Activated CD4-positive, alpha-beta T cell treated with anti-CD3 and anti-CD28 coated beads for 4 hours (primary cell): ENCODE data around the gene N4BP2.
"Not testable (repeated sequence)": the region's sequence is repeated elsewhere in the genome, so short reads cannot be mapped to it uniquely, and the experiment has no call there.

Experiments
- DNase-seq, 2 donors: peaks; one replicate each; pipeline ENCODE4 v3.0.0-alpha.2; 2020

The N4BP2 gene

DNA sequence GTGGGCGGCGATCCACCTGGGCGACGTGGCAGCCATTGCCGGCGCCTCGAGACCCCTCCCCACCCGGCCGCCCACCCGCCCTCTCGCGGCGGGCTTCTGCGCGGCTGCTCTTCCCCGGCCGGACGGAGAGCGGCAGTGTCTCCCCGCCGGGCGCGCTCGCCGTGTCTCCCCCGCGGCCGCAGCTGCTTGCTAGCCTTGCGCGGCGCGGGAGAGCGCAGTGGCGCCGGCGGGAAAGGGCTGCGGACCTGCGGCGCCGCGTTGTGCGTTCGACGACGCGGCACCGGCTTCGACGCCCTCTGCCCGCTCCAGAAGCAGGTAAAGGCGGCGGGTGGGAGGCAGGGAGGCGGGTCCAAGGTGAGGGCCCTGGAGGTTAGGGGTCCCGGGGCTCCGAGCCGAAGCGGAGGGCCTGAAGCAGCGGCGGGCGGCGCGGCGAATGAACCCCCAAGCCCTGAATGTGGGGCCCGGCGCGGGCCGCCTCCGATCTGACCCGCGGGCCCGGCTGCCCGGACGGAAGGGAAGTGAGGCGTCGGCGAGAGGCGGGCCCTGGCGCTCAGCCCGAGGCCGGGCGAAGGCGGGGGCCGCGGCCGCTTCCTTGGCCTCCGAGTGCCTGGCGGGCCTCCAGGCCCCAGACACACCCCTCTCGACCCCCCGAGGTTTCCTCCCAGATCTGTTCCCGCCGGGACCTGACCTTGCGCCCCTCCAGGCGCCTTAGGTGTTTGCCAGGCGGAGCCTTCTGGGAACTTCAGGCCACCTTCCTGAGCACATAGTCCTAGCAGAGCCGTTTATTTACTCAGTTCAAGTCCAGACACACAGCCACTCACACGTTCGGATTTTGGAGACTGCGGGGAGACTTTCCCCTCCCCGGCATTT is at the start of gene N4BP2:
N4BP2 (plus strand) TSS at position 135 of the 870 bp plus-strand sequence. CDS start 40,491 bp downstream, outside the sequence.
- peak; percentile 66 to 75 for DNase-seq

DNA sequence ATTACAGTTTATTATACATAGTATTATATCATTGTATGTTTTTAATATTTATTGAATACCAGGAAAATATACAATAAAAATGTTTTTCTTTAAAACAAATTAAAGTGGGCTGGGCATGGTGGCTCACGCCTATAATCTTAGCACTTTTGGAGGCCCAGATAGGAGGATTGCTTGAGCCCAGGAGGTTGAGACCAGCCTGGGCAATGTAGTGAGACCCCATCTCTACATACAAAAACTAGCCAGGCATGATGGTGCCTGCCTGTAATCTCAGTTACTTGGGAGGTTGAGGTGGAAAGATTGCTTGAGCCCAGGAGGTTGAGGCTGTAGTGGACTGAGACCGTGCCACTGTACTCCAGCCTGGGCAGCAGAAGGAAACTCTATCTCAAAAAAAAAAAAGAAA is 40.6 kb upstream of the N4BP2 start:
- DNase-seq: no peak

DNA sequence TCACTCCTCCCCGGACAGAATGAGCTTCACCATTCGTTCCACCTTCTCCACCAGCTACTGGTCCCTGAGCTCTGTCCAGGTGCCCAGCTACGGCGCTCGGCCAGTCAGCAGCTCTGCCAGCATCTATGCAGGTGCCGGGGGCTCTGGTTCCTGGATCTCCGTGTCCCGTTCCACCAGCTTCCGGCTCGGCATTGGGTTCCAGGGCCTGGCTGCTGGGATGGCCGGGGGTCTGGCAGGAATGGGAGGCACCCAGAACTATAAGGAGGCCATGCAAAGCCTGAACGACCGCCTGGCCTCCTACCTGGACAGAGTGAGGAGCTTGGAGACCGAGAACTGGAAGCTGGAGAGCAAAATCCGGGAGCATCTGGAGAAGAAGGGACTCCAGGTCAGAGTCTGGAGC is 36.4 kb upstream of the N4BP2 start:
- no peak for DNase-seq

DNA sequence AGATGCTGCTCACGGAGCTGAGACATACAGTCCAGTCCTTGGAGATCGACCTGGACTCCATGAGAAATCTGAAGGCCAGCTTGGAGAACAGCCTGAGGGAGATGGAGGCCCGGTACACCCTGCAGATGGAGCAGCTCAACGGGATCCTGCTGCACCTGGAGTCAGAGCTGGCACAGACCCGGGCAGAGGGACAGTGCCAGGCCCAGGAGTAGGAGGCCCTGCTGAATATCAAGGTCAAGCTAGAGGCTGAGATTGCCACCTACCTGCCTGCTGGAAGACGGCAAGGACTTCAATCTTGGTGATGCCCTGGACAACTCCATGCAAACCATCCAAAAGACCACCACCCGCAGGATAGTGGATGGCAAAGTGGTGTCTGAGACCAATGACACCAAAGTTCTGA is 35.5 kb upstream of the N4BP2 start:
- DNase-seq: not testable (repeated sequence)

DNA sequence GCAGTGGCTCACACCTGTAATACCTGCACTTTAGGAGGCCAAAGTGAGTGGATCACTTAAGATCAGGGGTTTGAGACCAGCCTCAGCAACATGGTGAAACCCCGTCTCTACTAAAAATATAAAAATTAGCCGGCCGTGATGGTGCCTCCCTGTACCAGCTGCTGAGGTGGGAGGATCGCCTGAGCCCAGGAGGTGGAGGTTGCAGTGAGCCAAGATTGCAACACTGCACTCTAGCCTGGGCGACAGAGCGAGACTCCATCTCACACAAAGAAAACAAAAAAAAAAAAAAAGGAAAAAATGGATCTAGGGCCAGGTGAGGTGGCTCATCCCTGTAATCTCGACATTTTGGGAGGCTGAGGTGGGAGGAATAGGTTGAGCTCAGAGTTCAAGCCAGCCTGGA is 32.6 kb upstream of the N4BP2 start:
- not testable (repeated sequence) for DNase-seq

DNA sequence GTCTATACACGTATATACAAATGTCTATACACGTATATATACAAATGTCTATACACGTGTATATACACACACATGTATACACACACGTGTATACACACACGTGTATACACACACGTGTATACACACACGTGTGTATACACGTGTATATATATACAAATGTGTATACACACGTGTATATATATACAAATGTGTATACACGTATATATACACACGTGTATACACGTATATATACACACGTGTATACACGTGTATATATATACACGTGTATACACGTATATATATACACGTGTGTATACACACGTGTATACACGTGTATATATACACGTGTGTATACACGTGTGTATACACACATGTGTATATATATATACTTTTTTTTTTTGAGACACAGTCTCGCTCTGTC is 23.9 kb upstream of the N4BP2 start:
- no peak for DNase-seq

DNA sequence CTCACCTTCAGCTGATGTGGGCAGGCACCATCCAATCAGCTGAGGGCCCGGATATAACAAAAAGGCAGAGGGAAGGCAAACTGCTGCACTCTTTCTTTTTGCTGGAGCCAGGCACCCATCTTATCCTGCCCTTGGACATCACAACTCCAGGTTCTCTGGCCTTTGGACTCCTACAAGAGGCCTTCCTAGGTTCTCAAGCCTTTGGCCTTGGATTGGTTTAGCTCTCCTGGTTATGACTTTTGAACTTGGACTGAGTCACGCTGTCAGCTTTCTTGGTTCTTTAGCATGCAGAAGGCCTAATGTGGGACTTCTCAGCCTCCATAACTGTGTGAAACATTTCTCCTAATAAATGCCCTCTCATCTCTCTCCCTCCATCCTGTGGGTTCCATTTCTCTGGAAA is 23.0 kb upstream of the N4BP2 start:
- DNase-seq: no peak

DNA sequence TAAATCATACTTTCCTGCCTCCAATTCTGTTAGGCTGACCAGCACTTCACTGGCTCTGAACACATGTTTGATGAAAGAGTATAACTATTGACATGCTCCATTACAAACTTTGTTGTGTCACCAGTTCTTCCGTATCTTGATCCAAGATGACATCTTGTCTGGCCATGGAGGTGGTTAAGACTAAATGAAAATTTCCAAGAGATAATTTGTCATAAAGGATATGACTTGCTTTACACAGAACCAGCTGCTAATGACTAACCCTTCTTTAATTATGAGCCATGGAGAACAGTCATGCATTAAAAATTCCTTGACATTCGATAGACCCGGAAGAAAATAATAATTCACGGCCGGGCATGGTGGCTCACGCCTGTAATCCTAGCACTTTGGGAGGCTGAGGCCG is 17.7 kb upstream of the N4BP2 start:
- DNase-seq: no peak

DNA sequence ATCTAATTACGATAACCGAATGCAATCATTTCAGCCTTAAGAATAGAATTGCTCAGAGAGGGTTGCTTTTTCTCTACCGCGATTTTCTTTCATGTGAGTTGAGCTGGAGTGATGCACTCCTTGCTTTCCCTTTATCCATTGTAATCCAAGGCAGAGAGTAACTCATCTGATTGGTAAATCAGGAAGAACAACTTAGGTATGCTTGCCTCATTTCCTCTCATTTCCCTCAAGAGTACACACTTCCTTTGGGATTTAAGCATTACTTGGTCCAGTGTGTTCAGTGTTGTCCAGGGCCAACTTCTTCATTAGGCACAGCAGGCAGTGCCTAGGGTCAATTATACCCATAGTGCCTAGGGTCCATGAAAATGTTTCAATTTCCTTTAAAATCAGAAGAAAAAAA is 15.7 kb upstream of the N4BP2 start:
- no peak for DNase-seq

DNA sequence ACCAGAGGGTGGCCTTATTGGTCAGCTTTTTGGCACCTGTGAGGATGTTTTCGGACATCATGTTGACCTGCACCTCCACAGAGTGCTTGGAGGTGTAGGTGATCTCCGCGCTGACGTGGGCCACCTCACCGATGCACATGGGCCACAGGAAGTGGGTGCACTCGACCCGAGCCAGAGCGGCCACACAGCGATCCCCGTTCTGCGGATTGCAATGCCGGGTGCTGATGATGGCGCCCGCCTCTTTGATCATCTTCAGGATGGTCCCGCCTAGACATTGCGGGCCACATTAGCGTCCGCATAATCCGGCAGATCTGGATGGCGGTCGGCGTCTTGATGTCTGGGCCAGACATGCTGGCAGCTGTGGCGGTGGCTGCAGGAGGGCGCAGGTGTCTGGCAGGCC is 12.9 kb upstream of the N4BP2 start:
- DNase-seq: no peak

DNA sequence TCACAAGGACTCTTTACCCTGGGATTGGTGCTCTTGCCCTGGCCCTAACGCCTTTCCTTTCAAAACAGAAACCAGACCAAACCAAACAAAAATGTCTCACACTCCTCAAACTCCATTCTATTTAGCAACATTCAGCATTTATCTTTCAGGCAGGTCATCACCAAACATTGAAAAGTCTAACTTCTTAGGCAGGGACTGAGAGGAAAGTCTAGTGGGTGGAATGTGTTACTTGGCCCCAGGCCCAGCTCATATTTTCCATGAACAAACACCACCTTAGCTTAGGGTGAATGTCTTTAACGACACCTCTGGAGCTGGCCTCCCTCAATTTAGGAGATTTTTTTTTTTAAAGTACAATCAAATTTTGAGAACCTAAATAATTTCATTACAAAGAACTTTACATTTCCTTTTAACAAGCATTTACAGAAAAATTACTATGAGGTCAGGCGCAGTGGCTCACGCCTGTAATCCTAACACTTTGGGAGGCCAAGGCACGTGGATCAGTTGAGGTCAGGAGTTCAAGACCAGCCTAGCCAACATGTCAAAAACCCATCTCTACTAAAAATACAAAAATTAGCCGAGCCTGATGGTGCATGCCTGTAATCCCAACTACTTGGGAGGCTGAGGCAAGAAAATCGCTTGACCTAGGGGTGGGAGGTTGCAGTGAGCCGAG is 10.2 kb upstream of the N4BP2 start:
- peak; percentile 28 to 37 for DNase-seq

DNA sequence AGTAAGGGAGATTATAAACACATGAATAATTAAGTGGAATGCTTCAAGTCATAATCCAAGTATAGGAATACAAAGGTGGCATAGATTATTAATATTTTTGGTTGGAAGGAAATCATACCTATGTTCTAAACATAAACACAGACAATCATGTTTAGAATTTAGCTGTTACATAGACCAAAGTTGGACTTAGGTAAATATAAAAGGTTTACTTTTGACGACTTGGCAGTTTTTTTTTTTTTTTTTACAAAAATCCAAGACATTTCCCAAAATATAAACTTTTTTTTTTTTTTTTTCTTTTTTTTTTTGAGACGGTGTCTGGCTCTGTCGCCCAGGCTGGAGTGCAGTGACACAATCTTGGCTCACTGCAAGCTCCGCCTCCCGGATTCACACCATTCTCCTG is 3.5 kb upstream of the N4BP2 start:
- no peak for DNase-seq

DNA sequence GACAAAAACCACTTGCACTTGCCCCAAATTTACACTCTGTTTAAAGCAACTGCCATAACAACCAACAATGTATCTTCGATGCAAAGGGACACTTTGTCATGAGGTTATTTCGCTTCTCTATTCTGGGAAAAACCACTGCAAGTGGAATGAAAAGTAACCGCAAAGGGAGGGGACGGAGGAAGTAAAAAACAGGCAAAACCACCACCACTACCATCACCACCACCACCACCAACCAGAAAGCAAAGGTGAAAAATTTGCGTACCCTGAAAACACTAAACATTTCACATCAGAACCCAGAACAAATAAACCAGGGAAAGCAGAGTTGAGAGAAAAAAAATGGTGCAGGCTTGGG is 1.2 kb upstream of the N4BP2 start:
- DNase-seq: peak; percentile 8 to 40

DNA sequence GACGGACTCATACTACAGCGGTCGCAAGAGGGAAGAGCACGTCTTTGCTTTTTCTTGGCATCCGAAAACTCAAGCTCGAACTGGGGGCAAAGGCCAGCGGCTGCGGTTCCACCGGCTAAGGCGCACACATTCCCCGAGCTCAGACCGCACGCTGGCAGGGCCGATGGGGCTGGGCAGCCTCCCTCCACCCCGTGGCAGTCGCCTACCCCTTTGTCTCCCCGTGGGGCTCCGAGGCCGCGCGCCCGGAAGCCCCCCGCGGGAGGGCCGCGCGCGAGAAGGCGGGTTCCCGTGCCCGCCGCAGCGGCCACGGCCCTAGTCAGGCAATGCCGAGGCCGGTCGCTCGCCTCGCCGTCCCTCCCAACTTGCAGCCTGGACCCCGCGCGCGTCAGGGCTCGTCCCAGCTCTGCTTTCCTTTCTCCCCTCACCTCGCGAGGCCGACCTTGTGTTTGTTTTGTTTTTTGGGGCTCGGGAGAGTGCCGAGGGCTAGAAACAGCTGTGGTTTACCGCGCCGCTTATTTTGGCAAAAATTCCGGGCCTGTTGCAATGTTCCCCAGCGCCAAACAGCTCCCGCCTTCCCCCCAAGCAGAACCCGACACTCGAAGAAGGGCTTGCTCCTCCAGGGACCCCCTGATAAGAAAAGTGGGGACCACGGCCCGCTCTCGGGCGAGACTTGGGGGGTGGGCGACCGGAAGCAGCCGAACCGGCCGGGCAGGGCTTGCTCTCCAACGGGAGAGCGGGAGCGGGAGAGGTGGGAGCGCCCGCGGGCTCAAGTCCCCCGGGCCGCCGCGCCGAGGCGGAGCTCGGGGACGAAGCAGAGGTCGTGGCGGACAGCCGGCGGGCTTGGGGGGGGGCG is 561 bp upstream of the N4BP2 start:
- DNase-seq: peak; percentile 30 to 42

DNA sequence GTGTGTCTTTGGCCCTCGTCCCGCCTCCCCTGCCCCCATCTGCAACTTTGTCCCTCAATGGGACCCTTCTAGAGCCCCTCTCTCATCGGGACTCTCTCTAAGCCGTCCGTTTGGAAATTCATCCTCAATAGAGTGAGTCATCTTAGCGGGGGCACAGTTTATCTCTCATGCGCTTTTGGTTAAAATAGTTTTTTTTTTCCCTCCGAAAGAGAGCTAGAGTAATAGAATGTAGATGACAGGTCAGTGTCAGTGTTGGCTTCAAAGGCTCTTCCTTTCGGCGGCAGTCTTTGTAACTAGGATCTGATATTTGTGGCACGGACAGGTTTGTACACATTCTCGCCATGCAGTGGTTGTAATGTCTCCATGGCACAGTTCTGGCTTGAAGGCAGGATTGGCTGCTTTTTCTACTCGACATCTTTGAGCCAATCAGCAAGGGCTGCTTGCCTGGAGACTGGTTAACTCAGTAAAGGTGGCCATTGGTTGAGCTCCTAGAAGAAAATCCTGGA is 989 bp downstream of the N4BP2 start:
- DNase-seq: peak; percentile 55 to 57

DNA sequence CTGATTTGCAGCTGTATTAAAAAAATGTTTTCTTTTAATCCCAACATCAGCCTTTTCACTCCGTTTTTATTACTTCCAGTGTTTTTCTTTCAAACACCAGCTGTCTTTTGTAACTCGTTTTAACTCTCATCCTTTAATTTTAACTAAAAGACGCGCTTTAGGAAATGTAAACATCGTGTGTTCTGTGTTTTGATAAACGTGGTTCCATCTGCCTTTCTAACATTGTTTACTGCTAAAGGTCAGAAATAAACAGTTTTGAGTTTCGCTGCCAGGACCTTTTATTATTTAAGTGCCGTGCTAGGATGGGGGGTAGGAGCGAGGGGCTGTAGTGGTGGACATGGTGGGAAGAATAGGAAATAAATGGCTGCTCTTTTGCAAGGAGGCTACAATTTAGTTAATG is 1.5 kb downstream of the N4BP2 start:
- DNase-seq: no peak

DNA sequence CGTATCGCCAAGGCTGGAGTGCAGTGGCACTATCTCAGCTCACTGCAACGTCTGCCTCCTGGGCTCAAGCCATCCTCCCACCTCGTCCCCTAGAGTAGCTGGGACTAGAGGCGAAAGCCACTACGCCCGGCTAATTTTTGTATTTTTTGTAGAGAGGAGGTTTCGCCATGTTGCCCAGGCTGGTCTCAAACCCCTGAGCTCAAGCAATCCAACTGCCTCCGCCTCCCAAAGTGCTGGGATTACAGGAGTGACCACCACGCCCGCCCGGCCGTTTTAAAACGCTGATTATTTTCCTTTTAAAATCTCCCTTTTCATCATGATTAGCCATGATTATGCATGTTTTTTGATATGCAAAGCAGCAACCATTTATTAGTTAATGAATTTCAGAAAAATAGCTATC is 2.2 kb downstream of the N4BP2 start:
- DNase-seq: no peak

DNA sequence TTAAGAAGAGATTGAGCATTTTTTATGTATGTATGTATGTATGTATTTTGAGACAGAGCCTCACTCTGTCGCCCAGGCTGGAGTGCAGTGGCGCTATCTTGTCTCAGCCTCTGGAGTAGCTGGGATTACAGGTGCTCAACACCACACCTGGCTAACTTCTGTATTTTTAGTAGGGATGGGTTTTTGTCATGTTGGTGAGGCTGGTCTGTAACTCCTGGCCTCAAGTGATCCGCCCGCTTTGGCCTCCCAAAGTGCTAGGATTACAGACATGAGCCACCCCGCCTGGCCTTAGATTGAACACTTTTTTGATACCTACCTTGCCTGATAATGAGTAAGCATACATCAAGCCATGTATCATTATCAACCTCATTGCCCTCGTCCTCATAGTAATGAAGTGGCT is 2.7 kb downstream of the N4BP2 start:
- no peak for DNase-seq

DNA sequence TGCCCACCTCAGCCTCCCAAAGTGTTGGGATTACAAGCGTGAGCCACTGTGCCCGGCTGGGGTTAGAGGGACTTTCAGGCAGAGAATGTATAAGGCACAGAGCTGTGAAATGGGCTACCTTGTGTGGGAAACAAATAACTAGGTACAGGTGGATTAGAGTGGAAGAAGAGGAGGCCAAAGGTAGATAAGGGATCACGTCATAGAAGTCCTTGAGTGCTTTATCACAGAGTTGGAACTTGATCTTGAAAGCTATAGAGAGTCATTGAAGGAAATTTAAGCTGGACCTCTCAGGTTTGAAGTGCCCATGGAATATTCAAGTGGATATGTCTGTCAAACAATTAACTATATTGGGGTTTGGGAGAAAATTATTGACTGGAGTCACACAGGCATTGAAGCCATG is 8.4 kb downstream of the N4BP2 start:
- no peak for DNase-seq

DNA sequence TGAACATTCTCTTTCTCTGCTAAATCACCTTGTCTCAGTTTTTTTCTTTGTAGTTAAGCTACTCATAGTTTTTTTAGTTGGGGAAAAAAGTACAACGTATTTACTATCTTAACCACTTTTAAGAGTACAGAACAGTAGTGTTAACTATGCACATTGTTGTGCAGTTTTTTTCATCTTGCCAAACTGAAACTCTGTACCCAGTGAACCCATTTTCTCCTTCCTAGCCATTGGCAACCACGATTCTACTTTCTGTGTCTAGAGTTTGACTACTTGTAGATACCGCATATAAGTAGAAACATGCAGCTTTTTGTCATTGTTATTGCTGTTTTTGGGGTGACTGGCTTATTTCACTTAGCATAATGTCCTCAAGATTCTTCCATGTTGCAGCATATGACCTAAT is 10.0 kb downstream of the N4BP2 start:
- no peak for DNase-seq

DNA sequence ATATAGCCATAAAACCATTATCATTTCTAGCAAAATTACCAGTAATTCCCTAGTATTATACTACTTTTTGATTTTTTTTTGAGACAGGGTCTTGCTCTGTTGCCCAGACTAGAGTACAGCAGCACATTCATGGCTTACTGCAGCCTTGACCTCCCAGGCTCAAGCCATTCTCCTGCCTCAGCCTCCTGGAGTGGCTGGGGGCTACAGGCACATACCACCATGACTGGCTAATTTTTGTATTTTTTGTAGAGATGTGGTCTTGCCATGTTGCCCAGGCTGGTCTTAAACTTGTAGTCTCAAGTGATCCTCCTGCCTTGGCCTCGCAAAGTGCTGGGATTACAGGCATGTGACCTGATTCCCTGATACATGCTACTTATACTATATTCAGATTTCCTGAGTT is 13.7 kb downstream of the N4BP2 start:
- DNase-seq: no peak

DNA sequence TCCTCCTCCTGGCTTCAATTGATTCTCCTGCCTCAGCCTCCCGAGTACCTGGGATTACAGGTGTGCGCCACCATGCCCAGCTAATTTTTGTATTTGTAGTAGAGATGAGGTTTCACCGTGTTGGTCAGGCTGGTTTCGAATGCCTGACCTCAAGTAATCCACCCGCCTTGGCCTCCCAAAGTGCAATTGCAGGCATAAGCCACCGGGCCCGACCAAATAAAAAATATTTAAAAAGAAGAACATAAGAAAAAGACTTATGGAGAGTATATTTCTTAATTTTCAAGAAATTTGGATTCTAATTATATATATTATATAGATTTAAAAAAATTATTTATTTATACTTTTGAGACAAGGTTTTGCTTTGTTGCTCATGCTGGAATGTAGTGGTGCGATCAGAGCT is 29.8 kb downstream of the N4BP2 start:
- no peak for DNase-seq

DNA sequence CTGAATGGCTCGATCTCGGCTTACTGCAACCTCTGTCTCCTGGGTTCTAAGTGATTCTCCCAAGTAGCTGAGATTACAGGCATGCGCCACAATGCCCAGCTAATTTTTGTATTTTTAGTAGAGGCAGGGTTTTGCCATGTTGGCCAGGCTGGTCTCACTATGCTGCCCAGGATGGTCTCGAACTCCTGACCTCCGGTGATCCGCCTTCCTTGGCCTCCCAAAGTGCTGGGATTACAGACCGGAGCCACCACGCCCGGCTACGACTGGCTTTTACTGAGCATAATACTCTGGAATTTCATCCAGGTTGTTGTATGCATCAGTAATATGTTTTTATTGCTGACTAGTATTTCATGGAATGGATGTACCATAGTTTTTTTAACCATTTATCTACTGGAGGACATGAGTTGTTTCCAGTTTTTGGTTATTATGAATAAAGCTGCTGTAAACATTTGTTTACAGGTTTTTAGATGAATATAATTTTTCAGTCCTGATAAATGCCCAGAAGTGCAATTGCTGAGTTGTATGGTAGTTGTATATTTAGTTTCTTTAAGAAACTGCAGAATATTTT is 31.2 kb downstream of the N4BP2 start:
- DNase-seq: no peak
